Osteoblast (primary cell): ENCODE data around the gene CRTC3. TPM values are rescaled to one million over a fixed set of nuclear protein-coding genes. Genes with fewer than 3 reads are reported as not detected.

Experiments used
- DNase-seq: peaks from one replicate; pipeline ENCODE4 v3.0.0; 2011; ENCODE audit warnings: low spot score, mixed read lengths; ENCODE audit not compliant: insufficient read length; ENCODE audit errors: missing footprints
- H2AFZ ChIP-seq: 2 replicates; pipeline ENCODE4 v1.6.0; 2011; ENCODE audit warnings: mild to moderate bottlenecking, low read length
- H3K27ac ChIP-seq: 2 replicates; pipeline ENCODE4 v1.5.1; 2011; ENCODE audit warnings: mild to moderate bottlenecking, low read depth, low read length, moderate library complexity
- H3K27me3 ChIP-seq: 2 replicates; pipeline ENCODE4 v1.6.0; 2012; ENCODE audit warnings: mild to moderate bottlenecking, control low read depth, inconsistent platforms, low read length, moderate library complexity; ENCODE audit not compliant: insufficient read depth
- H3K36me3 ChIP-seq: 2 replicates; pipeline ENCODE4 v1.5.1; 2011; ENCODE audit warnings: mild to moderate bottlenecking, low read length, control low read depth, moderate library complexity; ENCODE audit not compliant: insufficient read depth
- H3K4me1 ChIP-seq: 2 replicates; pipeline ENCODE4 v1.5.1; 2011; ENCODE audit warnings: mild to moderate bottlenecking, low read length, control low read depth, moderate library complexity; ENCODE audit not compliant: insufficient read depth
- H3K4me2 ChIP-seq: 2 replicates; pipeline ENCODE4 v1.6.0; 2011; ENCODE audit warnings: mild to moderate bottlenecking, low read length; ENCODE audit not compliant: insufficient read depth
- H3K4me3 ChIP-seq: fragments of 200-600 bp; sonication (generic); 3 replicates; pipeline ENCODE4 v1.5.1; 2012; ENCODE audit warnings: mild to moderate bottlenecking, low read length, inconsistent platforms; ENCODE audit not compliant: insufficient read depth
- H3K79me2 ChIP-seq: 2 replicates; pipeline ENCODE4 v1.6.0; 2012; ENCODE audit warnings: mild to moderate bottlenecking, low read length, control low read depth, inconsistent platforms; ENCODE audit not compliant: insufficient read depth
- H3K9me3 ChIP-seq: 2 replicates; pipeline ENCODE4 v1.5.1; 2011; ENCODE audit warnings: low read depth, low read length, control low read depth
- H4K20me1 ChIP-seq: 2 replicates; pipeline ENCODE4 v1.6.0; 2012; ENCODE audit warnings: mild to moderate bottlenecking, low read length, control low read depth; ENCODE audit not compliant: insufficient read depth
- CTCF ChIP-seq: IDR thresholded peaks from 2 replicates; pipeline ENCODE4 v1.5.1; 2011; ENCODE audit warnings: mild to moderate bottlenecking, low read depth, low read length, moderate library complexity; ENCODE audit errors: extremely low read depth
- total RNA-seq: library from RNA; depleted of rRNA; stranded (reverse); fragments of >200 nt; gene quantifications from 2 replicates; pipeline ENCODE4 v1.2.3, GENCODE V29; 2012

The CRTC3 gene
- total RNA-seq, 1 donor: 25.0 TPM

GRCh38 chr15:90599644-90600043 lies 69.9 kb downstream of the CRTC3 start:
- TF ChIP-seq CTCF: no peak

GRCh38 chr15:90600954-90601353 lies 71.2 kb downstream of the CRTC3 start:
- Histone ChIP-seq H3K79me2 (peaks cover 5% of the 10 kb centered on the region), H4K20me1 (no peaks in the 10 kb centered on the region), H3K4me1 (peaks cover 2% of the 10 kb centered on the region), H3K4me2 (no peak overlapping the region), H3K9me3 (no peaks in the 10 kb centered on the region), H2AFZ (no peak overlapping the region), H3K4me3 (no peak overlapping the region), H3K27ac (no peak overlapping the region), H3K27me3 (no peaks in the 10 kb centered on the region), H3K36me3 (peaks cover 26% of the 10 kb centered on the region)
- no peak for DNase-seq
- TF ChIP-seq CTCF: no peak

More at GRCh38 chr15:90599644-90600043, 69.9 kb downstream of the CRTC3 start:
- Histone ChIP-seq H3K4me1 (peaks cover 7% of the 10 kb centered on the region), H3K4me3 (no peak overlapping the region), H3K4me2 (no peak overlapping the region), H3K27me3 (no peaks in the 10 kb centered on the region), H2AFZ (no peak overlapping the region), H4K20me1 (no peaks in the 10 kb centered on the region), H3K27ac (no peak overlapping the region), H3K79me2 (peaks cover 8% of the 10 kb centered on the region), H3K36me3 (peaks cover 18% of the 10 kb centered on the region), H3K9me3 (no peaks in the 10 kb centered on the region)
- no peak for DNase-seq

GRCh38 chr15:90603893-90604292 lies 74.2 kb downstream of the CRTC3 start:
- no peak for DNase-seq
- H3K9me3 ChIP-seq: no peaks in the 10 kb centered on the region
- peak; percentile 66 for TF ChIP-seq CTCF
- H3K27me3 ChIP-seq: no peaks in the 10 kb centered on the region
- H3K36me3 ChIP-seq: peaks cover 31% of the 10 kb centered on the region
- H3K4me1 ChIP-seq: no peaks in the 10 kb centered on the region
- no peak overlapping the region for H3K27ac ChIP-seq
- H3K4me2 ChIP-seq: no peak overlapping the region
- no peak overlapping the region for H2AFZ ChIP-seq
- H4K20me1 ChIP-seq: no peaks in the 10 kb centered on the region
- no peak overlapping the region for H3K4me3 ChIP-seq
- no peaks in the 10 kb centered on the region for H3K79me2 ChIP-seq

GRCh38 chr15:90606641-90607040 lies 76.9 kb downstream of the CRTC3 start:
- peaks cover 33% of the 10 kb centered on the region for H3K36me3 ChIP-seq
- H3K79me2 ChIP-seq: no peaks in the 10 kb centered on the region
- H3K27me3 ChIP-seq: no peaks in the 10 kb centered on the region
- no peak overlapping the region for H3K4me3 ChIP-seq
- no peak overlapping the region for H3K4me2 ChIP-seq
- no peaks in the 10 kb centered on the region for H4K20me1 ChIP-seq
- H2AFZ ChIP-seq: no peak overlapping the region
- H3K27ac ChIP-seq: no peak overlapping the region
- no peak for DNase-seq
- no peaks in the 10 kb centered on the region for H3K9me3 ChIP-seq
- no peak for TF ChIP-seq CTCF
- H3K4me1 ChIP-seq: peaks cover 8% of the 10 kb centered on the region
